GM12878 (cell line): ENCODE measurements around the gene TPCN1. TPM values are rescaled to one million over a fixed set of nuclear protein-coding genes. Genes with fewer than 3 reads are reported as not detected.

Experiments used
- ATAC-seq: fragments of 200-7000 bp; cut with Tn5 transposase; 3 replicates; pipeline ENCODE4 v1.9.1; 2020; ENCODE audit warnings: mild to moderate bottlenecking, moderate library complexity
- BruUV-seq: library from RNA; stranded (reverse); fragments of 400-500 nt; replicated peaks from 2 replicates; lab custom pipeline; 2021; lab: Mats Ljungman, UMichigan
- CTCF ChIA-PET: fragments of 300-600 bp; sonication (Branson Sonifier 250); formaldehyde crosslinking; extraction: SDS; loops from one replicate; lab custom pipeline; 2021; ENCODE audit warnings: inconsistent platforms; lab: Yijun Ruan, JAX
- POLR2A ChIA-PET: fragments of 350-600 bp; formaldehyde crosslinking; extraction: SDS; loops from one replicate; lab custom pipeline; 2021; ENCODE audit warnings: inconsistent platforms; lab: Charles Lee
- RAD21 ChIA-PET: fragments of 300-600 bp; sonication (Branson Sonifier 250); formaldehyde crosslinking; loops from one replicate; lab custom pipeline; 2023; ENCODE audit warnings: antibody characterized with exemption; ENCODE audit not compliant: unreplicated experiment; lab: Charles Lee
- SMC1A ChIA-PET: fragments of 300-600 bp; sonication (Branson Sonifier 250); formaldehyde crosslinking; loops from one replicate; lab custom pipeline; 2023; ENCODE audit not compliant: unreplicated experiment, uncharacterized antibody; lab: Charles Lee
- DNase-seq: peaks from one replicate; pipeline ENCODE4 v3.0.0-alpha.2; 2011; ENCODE audit warnings: low read depth, low spot score
- FAIRE-seq: peaks from 3 replicates; lab custom pipeline; 2011; peaks lifted over from hg19 to GRCh38; lab: Jason Lieb, UNC
- H2AFZ ChIP-seq: 2 replicates; pipeline ENCODE4 v1.6.0; 2011; ENCODE audit warnings: low read depth, low read length, control low read depth; ENCODE audit not compliant: control insufficient read depth
- H3K27ac ChIP-seq: 2 replicates; pipeline ENCODE4 v1.5.1; 2011; ENCODE audit warnings: control low read depth; ENCODE audit not compliant: control insufficient read depth, insufficient read depth
- H3K27me3 ChIP-seq, 2 experiments: replicated peaks in 1 of 2; 2 replicates each; pipeline versions ENCODE4 v1.6.0 to v1.6.1; 2011; ENCODE audit warnings: low read length in 1 of 2; ENCODE audit not compliant: control insufficient read depth in 2 of 2, insufficient read depth in 2 of 2
- H3K36me3 ChIP-seq, 2 experiments: 2 replicates each; pipeline ENCODE4 v1.5.1; 2011; ENCODE audit warnings: low read length in 1 of 2; ENCODE audit not compliant: control insufficient read depth in 2 of 2, insufficient read depth in 2 of 2
- H3K4me1 ChIP-seq: 2 replicates; pipeline ENCODE4 v1.6.1; 2011; ENCODE audit warnings: mild to moderate bottlenecking, low read length, moderate library complexity, mixed read lengths; ENCODE audit not compliant: control insufficient read depth, insufficient read depth
- H3K4me2 ChIP-seq: 2 replicates; pipeline ENCODE4 v1.6.0; 2011; ENCODE audit warnings: control low read depth; ENCODE audit not compliant: control insufficient read depth, insufficient read depth
- H3K4me3 ChIP-seq: fragments of 200-600 bp; sonication (generic); 2 replicates; pipeline ENCODE4 v1.5.1; 2016
- H3K79me2 ChIP-seq: 2 replicates; pipeline ENCODE4 v1.6.0; 2011; ENCODE audit warnings: low read length; ENCODE audit not compliant: control insufficient read depth, insufficient read depth
- H3K9ac ChIP-seq: 2 replicates; pipeline ENCODE4 v1.8.0; 2011; ENCODE audit warnings: low read length, control low read depth, mixed read lengths; ENCODE audit not compliant: control insufficient read depth, insufficient read depth
- H3K9me3 ChIP-seq: replicated peaks from 3 replicates; pipeline ENCODE4 v1.5.1; 2011; ENCODE audit warnings: mild to moderate bottlenecking, low read length; ENCODE audit not compliant: control insufficient read depth, insufficient read depth
- H4K20me1 ChIP-seq: 2 replicates; pipeline ENCODE4 v1.6.0; 2011; ENCODE audit not compliant: control insufficient read depth, insufficient read depth
- ATF3 ChIP-seq: IDR thresholded peaks from 2 replicates; pipeline ENCODE4 v1.6.1; 2011; ENCODE audit warnings: low read depth, mild to moderate bottlenecking, low read length, moderate library complexity, borderline replicate concordance; ENCODE audit errors: extremely low read depth
- BCL11A ChIP-seq: IDR thresholded peaks from 2 replicates; pipeline ENCODE4 v1.6.1; 2011; ENCODE audit warnings: low read depth, low read length
- CEBPB ChIP-seq, 2 experiments: fragments of 150-350 bp in 1 of 2; IDR thresholded peaks; 2 replicates each; pipeline ENCODE4 v1.6.1; 2012 to 2014; ENCODE audit warnings: low read depth in 2 of 2, low read length in 2 of 2, borderline replicate concordance in 1 of 2, inconsistent platforms in 1 of 2
- GABPA ChIP-seq: IDR thresholded peaks from 2 replicates; pipeline ENCODE4 v1.6.1; 2014; ENCODE audit warnings: antibody characterized with exemption, low read depth, mild to moderate bottlenecking, inconsistent platforms
- KLF5 ChIP-seq: fragments of 450-650 bp; IDR thresholded peaks from 2 replicates; pipeline ENCODE4 v1.6.1; 2014; ENCODE audit warnings: mild to moderate bottlenecking; ENCODE audit not compliant: partially characterized antibody
- MTA2 ChIP-seq: fragments of 450-650 bp; IDR thresholded peaks from 2 replicates; pipeline ENCODE4 v1.6.1; 2016; ENCODE audit warnings: low read depth, mild to moderate bottlenecking, moderate library complexity
- NR2F1 ChIP-seq: fragments of 450-650 bp; conservative IDR thresholded peaks from 2 replicates; pipeline ENCODE4 v1.6.1; 2017; ENCODE audit warnings: mild to moderate bottlenecking
- PAX8 ChIP-seq: fragments of 450-650 bp; IDR thresholded peaks from 2 replicates; pipeline ENCODE4 v1.6.1; 2017; ENCODE audit warnings: mild to moderate bottlenecking, moderate library complexity
- POLR2A ChIP-seq: IDR thresholded peaks from 2 replicates; pipeline ENCODE4 v1.6.1; 2011; ENCODE audit warnings: low read depth, mild to moderate bottlenecking, low read length
- RB1 ChIP-seq: fragments of 450-650 bp; formaldehyde crosslinking; IDR thresholded peaks from 2 replicates; pipeline ENCODE4 v1.6.1; 2017; ENCODE audit warnings: mild to moderate bottlenecking, borderline replicate concordance
- SMAD1 ChIP-seq: fragments of 450-650 bp; IDR thresholded peaks from 2 replicates; pipeline ENCODE4 v1.6.1; 2018; ENCODE audit warnings: mild to moderate bottlenecking, low read depth; ENCODE audit not compliant: partially characterized antibody
- SREBF2 ChIP-seq: IDR thresholded peaks from 2 replicates; pipeline ENCODE4 v1.6.1; 2012; ENCODE audit warnings: mild to moderate bottlenecking, low read length
- SUPT20H ChIP-seq: IDR thresholded peaks from 2 replicates; pipeline ENCODE4 v1.6.1; 2011; ENCODE audit warnings: low read depth, mild to moderate bottlenecking, low read length, moderate library complexity, borderline replicate concordance; ENCODE audit not compliant: control insufficient read depth
- SUZ12 ChIP-seq: fragments of 200-600 bp; sonication (generic); IDR thresholded peaks from one replicate; pipeline ENCODE4 v1.6.1; 2018; ENCODE audit warnings: antibody characterized with exemption, mild to moderate bottlenecking; ENCODE audit not compliant: unreplicated experiment
- TAF1 ChIP-seq: IDR thresholded peaks from 2 replicates; pipeline ENCODE4 v1.6.1; 2011; ENCODE audit warnings: mild to moderate bottlenecking, low read depth, low read length, borderline replicate concordance
- TARDBP ChIP-seq: IDR thresholded peaks from 2 replicates; pipeline ENCODE4 v1.6.1; 2016; ENCODE audit warnings: borderline replicate concordance
- TCF3 ChIP-seq: IDR thresholded peaks from 2 replicates; pipeline ENCODE4 v1.6.1; 2012; ENCODE audit warnings: low read depth, mild to moderate bottlenecking, low read length, borderline replicate concordance; ENCODE audit not compliant: insufficient read depth
- WRNIP1 ChIP-seq: IDR thresholded peaks from 2 replicates; pipeline ENCODE4 v1.6.1; 2011; ENCODE audit warnings: low read depth, low read length, improper control_type of control experiment, borderline replicate concordance
- ZZZ3 ChIP-seq: IDR thresholded peaks from 2 replicates; pipeline ENCODE4 v1.6.1; 2011; ENCODE audit warnings: low read depth; ENCODE audit not compliant: control insufficient read depth, insufficient read length
- WGBS: methylation state at CpG from one replicate; pipeline ENCODE4 v1.1.6; 2016; ENCODE audit warnings: low lambda C conversion rate; ENCODE audit not compliant: insufficient replicate concordance, insufficient coverage; ENCODE audit errors: missing lambda C conversion rate; 5-methylcytosine and 5-hydroxymethylcytosine counted together
- in situ Hi-C: fragments of 300-500 bp; cut with MboI; formaldehyde crosslinking; loops from 9 replicates; pipeline ENCODE4 v1.14.3; 2018; ENCODE audit warnings: mixed read lengths
- intact Hi-C: fragments of 100-400 bp; cut with micrococcal nuclease; formaldehyde crosslinking; loops from one replicate; pipeline ENCODE4 v1.14.2; 2022; ENCODE audit not compliant: unreplicated experiment
- polyA plus RNA-seq, 11 experiments: library from polyadenylated mRNA; depleted of rRNA in 4 of 11; unstranded in 6 of 11; stranded (reverse) in 5 of 11; fragments of >200 nt; fragmentation: Nextera tagmentation in 4 of 11; fragmentation: Illumina TruSeq in 1 of 11; extraction: Ambion mirVana in 4 of 11; extraction: Trizol in 1 of 11; gene quantifications; 1 replicate in 1 of 11; 2 replicates in 10 of 11; pipeline versions ENCODE4 v1.2.1 to v1.2.3, GENCODE V29; 2011 to 2016; ENCODE audit warnings: inconsistent platforms in 2 of 11, missing spikeins in 2 of 11, low read depth in 1 of 11
- total RNA-seq, 4 experiments: library from RNA; depleted of rRNA in 3 of 4; stranded (reverse); fragments of >200 nt in 3 of 4; fragmentation: Illumina TruSeq in 1 of 4; extraction: Trizol in 1 of 4; gene quantifications; 2 replicates each; pipeline versions ENCODE4 v1.2.1 to v1.2.3, GENCODE V29; 2013 to 2021
- TF ChIP-seq, protein P1 (sequence below): fragments of 450-650 bp; formaldehyde crosslinking; IDR thresholded peaks from 2 replicates; pipeline ENCODE4 v1.4.0; 2020; ENCODE audit warnings: mild to moderate bottlenecking, moderate library complexity

Gene TPCN1
- total and polyA plus RNA-seq, 10 of the 15 experiments (the other 5 are each of a cell fraction or from before 2014, with no cell fraction given), result 0.79 to 30.9 (median 19.4) TPM

- H3K9ac ChIP-seq, result no peak overlapping the region
- no peak overlapping the region for H3K4me2 ChIP-seq
- ChIA-PET POLR2A (interaction anchor here (0.5 to 3.6 kb wide), 6 partner anchors 9 to 58 kb away, joined by 3 to 24 read pairs (median 6); no protein-coding TSS in a partner anchor), RAD21 (interaction anchor here (1.2 to 2.1 kb wide), 2 partner anchors 178 to 196 kb away, joined by 3 to 4 read pairs; partner anchors contain the start of gene SDSL), SMC1A (interaction anchor here (0.7 to 15.7 kb wide), 3 partner anchors 14 to 859 kb away, joined by 3 to 237 read pairs (median 3); no protein-coding TSS in a partner anchor), CTCF (interaction anchor here (1.0 to 2.5 kb wide), 2 partner anchors 17 to 29 kb away, joined by 3 to 11 read pairs; no protein-coding TSS in a partner anchor)
- no peaks in the 10 kb centered on the region for H3K27me3 ChIP-seq
- 92% methylated on average over 13 of the region's 13 CpGs for WGBS
- H3K79me2 ChIP-seq, result peaks cover 33% of the 10 kb centered on the region
- no peak overlapping the region for H3K27ac ChIP-seq
- peaks cover 4 to 21% of the 10 kb centered on the region in 2 experiments for H3K36me3 ChIP-seq
- H4K20me1 ChIP-seq, result no peaks in the 10 kb centered on the region
- in situ Hi-C loops, result no loop called here
- DNase-seq (no peak), ATAC-seq (no peak), FAIRE-seq (no peak)
- intact Hi-C loops, result no loop called here
- H3K4me3 ChIP-seq, result no peak overlapping the region
- TF ChIP-seq ATF3, result no peak
- TF ChIP-seq MTA2, result no peak
- no peak for TF ChIP-seq SREBF2
- TF ChIP-seq GABPA, result no peak
- TF ChIP-seq TCF3, result no peak
- TF ChIP-seq TARDBP, result no peak
- TF ChIP-seq, protein P1, sequence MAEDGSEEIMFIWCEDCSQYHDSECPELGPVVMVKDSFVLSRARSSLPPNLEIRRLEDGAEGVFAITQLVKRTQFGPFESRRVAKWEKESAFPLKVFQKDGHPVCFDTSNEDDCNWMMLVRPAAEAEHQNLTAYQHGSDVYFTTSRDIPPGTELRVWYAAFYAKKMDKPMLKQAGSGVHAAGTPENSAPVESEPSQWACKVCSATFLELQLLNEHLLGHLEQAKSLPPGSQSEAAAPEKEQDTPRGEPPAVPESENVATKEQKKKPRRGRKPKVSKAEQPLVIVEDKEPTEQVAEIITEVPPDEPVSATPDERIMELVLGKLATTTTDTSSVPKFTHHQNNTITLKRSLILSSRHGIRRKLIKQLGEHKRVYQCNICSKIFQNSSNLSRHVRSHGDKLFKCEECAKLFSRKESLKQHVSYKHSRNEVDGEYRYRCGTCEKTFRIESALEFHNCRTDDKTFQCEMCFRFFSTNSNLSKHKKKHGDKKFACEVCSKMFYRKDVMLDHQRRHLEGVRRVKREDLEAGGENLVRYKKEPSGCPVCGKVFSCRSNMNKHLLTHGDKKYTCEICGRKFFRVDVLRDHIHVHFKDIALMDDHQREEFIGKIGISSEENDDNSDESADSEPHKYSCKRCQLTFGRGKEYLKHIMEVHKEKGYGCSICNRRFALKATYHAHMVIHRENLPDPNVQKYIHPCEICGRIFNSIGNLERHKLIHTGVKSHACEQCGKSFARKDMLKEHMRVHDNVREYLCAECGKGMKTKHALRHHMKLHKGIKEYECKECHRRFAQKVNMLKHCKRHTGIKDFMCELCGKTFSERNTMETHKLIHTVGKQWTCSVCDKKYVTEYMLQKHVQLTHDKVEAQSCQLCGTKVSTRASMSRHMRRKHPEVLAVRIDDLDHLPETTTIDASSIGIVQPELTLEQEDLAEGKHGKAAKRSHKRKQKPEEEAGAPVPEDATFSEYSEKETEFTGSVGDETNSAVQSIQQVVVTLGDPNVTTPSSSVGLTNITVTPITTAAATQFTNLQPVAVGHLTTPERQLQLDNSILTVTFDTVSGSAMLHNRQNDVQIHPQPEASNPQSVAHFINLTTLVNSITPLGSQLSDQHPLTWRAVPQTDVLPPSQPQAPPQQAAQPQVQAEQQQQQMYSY, result no peak
- no peak for TF ChIP-seq WRNIP1
- TF ChIP-seq RB1, result no peak
- TF ChIP-seq CEBPB (IDR thresholded peaks at IDR 0.05; ENCODE audit: borderline replicate concordance in 1 of 2, low read depth in 2 of 2, low read length in 2 of 2), result no peak
- no peak for TF ChIP-seq SUPT20H
- no peak for TF ChIP-seq KLF5
- TF ChIP-seq SUZ12, result no peak
- no peak for TF ChIP-seq BCL11A
- no peak for TF ChIP-seq PAX8
- TF ChIP-seq SMAD1, result no peak
- no peak for TF ChIP-seq TAF1
- TF ChIP-seq ZZZ3, result no peak
- TF ChIP-seq POLR2A, result no peak
- TF ChIP-seq NR2F1, result no peak
- no TSS peak for BruUV-seq
- H3K4me1 ChIP-seq, result peaks cover 51% of the 10 kb centered on the region
- H2AFZ ChIP-seq, result no peak overlapping the region
- H3K9me3 ChIP-seq, result no peaks in the 10 kb centered on the region
These were observed 5.7 kb downstream of the TPCN1 start for GRCh38 chr12:113226696-113227568.
